ENCODE measurements around the gene EPRS1.

DNA sequence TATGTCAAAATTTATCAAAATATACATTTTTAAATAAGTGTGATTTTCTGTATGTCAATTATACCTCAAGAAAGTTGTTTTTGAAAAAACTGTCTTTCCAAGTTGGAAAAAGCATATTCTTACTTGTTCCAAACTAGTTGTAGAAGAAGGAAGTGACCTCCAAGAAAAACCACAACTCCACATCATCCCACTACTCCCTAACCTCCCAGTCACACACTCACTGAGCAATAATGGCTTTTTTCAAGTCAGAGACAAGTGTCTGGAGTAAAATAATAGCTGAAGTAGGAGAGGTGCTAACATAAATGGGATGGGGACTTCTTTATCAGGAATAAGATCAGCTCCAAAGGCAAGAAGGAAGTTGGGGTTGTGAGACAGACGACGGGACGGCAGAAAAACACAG lies 13.4 kb downstream of the EPRS1 start:
- TF ChIP-seq, protein P1, sequence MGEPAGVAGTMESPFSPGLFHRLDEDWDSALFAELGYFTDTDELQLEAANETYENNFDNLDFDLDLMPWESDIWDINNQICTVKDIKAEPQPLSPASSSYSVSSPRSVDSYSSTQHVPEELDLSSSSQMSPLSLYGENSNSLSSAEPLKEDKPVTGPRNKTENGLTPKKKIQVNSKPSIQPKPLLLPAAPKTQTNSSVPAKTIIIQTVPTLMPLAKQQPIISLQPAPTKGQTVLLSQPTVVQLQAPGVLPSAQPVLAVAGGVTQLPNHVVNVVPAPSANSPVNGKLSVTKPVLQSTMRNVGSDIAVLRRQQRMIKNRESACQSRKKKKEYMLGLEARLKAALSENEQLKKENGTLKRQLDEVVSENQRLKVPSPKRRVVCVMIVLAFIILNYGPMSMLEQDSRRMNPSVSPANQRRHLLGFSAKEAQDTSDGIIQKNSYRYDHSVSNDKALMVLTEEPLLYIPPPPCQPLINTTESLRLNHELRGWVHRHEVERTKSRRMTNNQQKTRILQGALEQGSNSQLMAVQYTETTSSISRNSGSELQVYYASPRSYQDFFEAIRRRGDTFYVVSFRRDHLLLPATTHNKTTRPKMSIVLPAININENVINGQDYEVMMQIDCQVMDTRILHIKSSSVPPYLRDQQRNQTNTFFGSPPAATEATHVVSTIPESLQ (CRISPR knock-in tag; IDR thresholded peaks at IDR 0.05), result no peak
- TF ChIP-seq, protein P2, sequence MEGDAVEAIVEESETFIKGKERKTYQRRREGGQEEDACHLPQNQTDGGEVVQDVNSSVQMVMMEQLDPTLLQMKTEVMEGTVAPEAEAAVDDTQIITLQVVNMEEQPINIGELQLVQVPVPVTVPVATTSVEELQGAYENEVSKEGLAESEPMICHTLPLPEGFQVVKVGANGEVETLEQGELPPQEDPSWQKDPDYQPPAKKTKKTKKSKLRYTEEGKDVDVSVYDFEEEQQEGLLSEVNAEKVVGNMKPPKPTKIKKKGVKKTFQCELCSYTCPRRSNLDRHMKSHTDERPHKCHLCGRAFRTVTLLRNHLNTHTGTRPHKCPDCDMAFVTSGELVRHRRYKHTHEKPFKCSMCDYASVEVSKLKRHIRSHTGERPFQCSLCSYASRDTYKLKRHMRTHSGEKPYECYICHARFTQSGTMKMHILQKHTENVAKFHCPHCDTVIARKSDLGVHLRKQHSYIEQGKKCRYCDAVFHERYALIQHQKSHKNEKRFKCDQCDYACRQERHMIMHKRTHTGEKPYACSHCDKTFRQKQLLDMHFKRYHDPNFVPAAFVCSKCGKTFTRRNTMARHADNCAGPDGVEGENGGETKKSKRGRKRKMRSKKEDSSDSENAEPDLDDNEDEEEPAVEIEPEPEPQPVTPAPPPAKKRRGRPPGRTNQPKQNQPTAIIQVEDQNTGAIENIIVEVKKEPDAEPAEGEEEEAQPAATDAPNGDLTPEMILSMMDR (IDR thresholded peaks at IDR 0.05), result no peak
- TF ChIP-seq, protein P3, sequence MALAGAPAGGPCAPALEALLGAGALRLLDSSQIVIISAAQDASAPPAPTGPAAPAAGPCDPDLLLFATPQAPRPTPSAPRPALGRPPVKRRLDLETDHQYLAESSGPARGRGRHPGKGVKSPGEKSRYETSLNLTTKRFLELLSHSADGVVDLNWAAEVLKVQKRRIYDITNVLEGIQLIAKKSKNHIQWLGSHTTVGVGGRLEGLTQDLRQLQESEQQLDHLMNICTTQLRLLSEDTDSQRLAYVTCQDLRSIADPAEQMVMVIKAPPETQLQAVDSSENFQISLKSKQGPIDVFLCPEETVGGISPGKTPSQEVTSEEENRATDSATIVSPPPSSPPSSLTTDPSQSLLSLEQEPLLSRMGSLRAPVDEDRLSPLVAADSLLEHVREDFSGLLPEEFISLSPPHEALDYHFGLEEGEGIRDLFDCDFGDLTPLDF (CRISPR knock-in tag; IDR thresholded peaks at IDR 0.05), result no peak
- TF ChIP-seq, protein P4, sequence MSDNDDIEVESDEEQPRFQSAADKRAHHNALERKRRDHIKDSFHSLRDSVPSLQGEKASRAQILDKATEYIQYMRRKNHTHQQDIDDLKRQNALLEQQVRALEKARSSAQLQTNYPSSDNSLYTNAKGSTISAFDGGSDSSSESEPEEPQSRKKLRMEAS (CRISPR knock-in tag; IDR thresholded peaks at IDR 0.05), result no peak
- TF ChIP-seq, protein P5, sequence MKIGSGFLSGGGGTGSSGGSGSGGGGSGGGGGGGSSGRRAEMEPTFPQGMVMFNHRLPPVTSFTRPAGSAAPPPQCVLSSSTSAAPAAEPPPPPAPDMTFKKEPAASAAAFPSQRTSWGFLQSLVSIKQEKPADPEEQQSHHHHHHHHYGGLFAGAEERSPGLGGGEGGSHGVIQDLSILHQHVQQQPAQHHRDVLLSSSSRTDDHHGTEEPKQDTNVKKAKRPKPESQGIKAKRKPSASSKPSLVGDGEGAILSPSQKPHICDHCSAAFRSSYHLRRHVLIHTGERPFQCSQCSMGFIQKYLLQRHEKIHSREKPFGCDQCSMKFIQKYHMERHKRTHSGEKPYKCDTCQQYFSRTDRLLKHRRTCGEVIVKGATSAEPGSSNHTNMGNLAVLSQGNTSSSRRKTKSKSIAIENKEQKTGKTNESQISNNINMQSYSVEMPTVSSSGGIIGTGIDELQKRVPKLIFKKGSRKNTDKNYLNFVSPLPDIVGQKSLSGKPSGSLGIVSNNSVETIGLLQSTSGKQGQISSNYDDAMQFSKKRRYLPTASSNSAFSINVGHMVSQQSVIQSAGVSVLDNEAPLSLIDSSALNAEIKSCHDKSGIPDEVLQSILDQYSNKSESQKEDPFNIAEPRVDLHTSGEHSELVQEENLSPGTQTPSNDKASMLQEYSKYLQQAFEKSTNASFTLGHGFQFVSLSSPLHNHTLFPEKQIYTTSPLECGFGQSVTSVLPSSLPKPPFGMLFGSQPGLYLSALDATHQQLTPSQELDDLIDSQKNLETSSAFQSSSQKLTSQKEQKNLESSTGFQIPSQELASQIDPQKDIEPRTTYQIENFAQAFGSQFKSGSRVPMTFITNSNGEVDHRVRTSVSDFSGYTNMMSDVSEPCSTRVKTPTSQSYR (CRISPR knock-in tag; IDR thresholded peaks at IDR 0.05), result no peak
- TF ChIP-seq ZNF232 (CRISPR knock-in tag; IDR thresholded peaks at IDR 0.05), result no peak
